Measurements from ENCODE around the gene CXXC1.
A peak's percentile ranks its signal among the peaks of the same experiment; 100 is the strongest.
"Not testable (repeated sequence)": the region's sequence is repeated elsewhere in the genome, so short reads cannot be mapped to it uniquely, and the experiment has no call there.

Gene CXXC1

DNA sequence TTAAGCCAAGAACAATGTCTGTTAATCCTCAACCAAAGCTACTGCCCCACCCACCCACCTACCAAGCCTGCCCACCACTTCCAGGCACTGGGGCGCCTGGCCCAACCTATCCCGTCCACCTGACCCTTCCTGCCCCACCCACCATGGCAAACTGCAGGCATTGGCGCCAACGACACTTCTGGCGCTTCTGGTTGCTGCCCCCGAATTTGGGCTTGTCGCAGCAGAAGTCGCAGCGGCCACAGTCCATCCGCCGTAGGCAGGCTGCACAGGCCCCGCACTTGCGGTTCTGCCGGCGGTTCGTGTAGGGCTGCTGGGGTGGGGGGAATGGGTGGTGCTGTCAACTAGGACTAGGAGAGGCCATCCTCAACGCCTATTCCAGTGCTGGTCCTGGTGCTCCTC, 13.4 kb downstream of the CXXC1 start:
- DNase-seq: no peak

DNA sequence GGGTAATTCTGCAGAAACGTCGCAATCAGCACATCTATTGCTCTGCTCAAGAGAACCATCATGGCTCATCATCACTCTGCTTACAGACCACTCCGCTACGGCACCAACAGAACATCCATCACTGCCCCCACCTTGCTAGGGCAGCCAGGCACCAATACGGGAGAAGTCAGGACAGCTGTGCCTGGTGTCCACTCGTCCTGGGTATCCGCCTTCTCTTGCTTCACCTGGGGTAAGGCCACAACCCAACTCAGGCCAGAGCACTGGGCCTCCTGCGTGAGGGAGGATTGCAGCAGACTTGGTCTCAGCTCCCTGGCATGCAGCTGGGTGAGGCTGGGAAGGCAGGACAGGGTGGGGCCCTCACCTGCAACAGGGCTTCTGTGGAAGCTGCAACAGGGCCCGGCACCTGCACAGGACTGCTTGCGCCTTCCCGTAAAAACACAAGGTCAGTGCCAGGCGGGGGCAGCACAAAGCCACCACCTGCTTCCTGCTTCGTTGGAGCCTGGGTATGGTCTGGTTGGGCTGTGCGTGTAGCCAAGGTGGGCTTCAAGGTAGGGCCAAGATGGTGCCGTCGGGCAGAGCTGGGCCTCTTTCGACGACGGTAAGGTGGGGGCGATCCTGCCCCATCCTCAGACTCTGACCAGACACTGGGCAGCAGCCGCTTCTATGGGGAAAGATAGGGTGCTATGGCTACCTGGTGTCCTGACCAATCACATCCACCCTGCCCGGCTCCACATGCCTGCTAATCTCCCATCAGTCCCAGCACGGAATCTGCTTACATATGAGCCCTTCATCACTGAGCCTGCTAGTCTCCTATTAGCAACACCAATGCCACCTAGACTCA, 14.1 kb downstream of the CXXC1 start:
- DNase-seq: no peak

- DNase-seq: no peak
These were observed 14.9 kb downstream of the CXXC1 start for GRCh38 chr18:50272568-50272967.

DNA sequence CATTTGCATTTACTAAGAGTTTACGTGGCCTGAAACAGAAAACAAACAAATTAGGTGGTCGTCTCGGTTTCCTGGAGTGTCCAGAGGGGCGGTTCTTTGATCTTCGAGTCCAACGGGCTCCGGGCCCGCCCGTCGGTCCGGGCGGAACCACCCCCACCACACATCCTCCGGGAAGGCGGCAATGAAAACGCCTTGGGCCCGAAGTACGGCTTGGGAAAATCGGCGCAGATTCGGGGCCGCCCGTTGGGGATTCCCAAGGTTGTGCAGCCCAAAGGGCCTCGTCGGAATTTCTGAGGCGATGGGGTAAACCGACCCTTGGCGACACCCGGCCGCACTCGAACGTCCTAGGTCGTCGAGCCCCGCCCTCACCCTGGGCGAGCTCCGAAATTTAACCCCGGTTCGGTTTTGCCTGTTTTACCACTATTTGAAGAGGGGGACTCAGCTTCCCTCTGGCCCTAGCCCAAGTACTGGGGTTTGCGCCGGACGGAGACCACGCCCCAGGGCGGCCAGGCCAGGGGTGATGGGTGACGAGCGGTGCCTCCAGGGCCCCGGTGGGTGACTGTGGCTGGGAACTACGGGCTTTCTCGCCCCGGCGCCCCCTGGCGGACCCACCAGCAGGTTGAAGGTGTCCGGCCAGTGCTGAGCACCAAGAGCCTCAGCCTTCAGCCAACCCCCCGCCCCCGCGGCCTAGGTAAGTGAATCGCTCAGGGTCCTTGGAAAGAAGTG, 19.3 kb downstream of the CXXC1 start:
- DNase-seq: no peak

DNA sequence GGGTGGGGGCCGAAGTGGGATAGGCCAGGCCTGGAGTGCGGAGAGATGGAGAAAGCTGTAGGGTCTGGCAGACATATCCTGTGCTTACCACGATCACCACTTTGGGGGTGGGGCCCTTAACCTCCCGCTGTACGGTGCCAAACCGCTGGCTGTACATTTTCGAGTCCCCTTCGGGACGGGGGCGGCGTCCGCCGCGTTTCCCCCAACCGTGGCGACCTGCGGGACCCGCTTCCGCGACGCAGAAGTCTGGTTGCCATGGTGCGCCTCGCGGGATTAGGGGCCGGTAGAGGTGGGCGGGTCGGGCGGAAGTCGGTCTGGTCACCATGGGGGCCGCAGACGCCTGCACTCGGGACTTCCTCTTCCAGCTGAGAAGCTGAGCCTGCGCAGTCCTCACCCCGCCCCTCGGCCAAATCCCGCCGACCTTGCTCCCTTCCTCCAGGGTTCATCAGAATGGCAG, 21.2 kb downstream of the CXXC1 start, which contains the start of gene CFAP53:
Gene CFAP53, minus strand, starts transcription at position 248 of the 457 bp plus-strand sequence. Its CDS starts 91 bp downstream, at position 157.
- DNase-seq: peak; percentile 82 to 83

DNA sequence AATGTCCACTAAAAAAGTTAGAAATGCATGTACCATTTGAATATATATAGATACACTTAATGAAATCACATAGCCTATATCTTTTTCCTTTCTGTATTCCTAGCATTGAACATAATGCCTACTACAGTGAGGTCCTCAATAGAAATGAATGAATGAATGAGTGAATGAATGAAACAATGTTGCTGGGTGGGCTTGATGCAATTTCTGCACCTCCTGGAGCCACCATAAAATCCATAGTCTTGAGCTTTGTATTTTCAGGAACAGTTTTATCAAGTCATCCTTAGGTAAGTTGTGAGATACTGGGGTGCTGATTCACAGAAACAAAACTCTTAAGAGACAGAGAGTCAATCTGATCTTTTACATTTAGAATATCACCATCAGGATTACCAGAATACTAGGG, 24.5 kb downstream of the CXXC1 start:
- no peak for DNase-seq

GRCh38 chr18:50250935-50251334, 36.6 kb downstream of the CXXC1 start:
- DNase-seq: no peak

DNA sequence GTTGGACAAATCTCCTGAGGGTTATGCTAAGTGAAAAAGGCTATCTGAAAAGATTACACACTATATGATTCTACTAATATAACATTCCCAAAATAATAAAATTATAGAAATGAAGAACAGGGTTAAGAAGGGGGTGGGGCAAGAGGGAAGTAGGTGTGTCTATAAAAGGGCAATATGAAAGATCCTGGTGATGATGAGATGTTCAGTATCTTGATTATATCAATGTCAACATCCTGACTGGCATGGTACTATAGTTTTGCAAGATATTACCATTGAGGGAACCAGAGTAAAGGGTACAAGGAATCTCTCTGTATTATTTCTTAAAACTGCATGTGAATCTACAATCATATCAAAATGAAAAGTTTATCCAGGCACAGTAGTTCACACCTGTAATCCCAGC, 37.9 kb downstream of the CXXC1 start:
- no peak for DNase-seq

DNA sequence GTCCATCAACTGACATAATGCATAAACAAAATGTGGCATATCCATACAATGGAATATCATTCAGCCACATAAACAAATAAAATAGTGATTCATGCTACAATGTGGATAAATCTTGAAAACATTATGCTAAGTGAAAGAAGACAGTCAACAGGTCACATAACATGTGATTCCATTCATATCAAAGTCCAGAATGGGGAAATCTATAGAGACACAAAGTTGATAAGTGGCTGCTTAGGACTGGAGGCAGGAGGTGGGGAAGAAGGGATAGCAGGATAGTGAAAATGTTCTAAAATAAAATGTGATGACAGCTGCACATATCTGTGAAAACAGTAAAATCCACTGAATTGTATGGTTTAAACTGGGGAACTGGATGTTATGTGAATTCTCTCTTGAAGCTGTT, 39.9 kb downstream of the CXXC1 start:
- DNase-seq: no peak

- DNase-seq: not testable (repeated sequence)
These were observed 45.7 kb downstream of the CXXC1 start for GRCh38 chr18:50241768-50242167.

DNA sequence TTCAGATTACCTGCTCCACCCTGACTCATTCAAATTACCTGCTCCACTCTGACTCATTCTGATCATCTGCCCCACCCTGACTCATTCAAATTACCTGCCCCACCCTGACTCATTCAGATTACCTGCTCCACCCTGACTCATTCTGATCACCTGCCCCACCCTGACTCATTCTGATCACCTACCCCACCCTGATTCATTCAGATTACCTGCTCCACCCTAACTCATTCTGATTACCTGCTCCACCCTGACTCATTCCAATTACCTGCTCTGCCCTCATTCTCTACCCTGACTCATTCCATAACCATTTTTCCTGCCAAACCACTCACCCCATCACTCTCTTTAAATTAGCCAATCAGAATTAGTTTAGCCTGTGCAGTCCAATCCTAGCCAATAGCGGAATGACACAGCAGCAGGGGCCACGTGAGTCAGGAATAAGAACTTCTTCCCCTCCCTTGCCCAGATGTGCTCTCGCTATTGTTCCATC, 47.4 kb downstream of the CXXC1 start:
- no peak for DNase-seq

DNA sequence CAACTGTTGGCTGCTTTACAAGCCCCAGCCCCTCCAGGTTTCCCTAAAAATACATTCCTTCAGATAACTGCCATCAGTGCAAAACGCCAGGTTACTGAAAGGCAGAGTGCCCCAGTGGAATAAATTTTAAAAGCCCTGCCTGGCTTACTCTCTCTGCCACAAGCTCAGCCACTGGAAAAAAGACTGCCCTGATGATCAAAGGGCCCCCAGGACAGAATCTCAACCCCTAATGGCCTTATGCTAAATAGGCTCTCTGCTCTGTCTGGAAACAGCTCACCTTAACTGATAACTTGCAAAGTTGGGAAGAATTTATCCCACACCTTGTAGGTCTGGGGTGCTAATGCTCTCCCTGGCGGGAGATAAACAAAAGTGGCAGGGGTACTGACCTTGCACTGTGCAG, 55.1 kb downstream of the CXXC1 start:
- no peak for DNase-seq
